Measurements from ENCODE around the gene OPA1.

OPA1 gene, protein sequence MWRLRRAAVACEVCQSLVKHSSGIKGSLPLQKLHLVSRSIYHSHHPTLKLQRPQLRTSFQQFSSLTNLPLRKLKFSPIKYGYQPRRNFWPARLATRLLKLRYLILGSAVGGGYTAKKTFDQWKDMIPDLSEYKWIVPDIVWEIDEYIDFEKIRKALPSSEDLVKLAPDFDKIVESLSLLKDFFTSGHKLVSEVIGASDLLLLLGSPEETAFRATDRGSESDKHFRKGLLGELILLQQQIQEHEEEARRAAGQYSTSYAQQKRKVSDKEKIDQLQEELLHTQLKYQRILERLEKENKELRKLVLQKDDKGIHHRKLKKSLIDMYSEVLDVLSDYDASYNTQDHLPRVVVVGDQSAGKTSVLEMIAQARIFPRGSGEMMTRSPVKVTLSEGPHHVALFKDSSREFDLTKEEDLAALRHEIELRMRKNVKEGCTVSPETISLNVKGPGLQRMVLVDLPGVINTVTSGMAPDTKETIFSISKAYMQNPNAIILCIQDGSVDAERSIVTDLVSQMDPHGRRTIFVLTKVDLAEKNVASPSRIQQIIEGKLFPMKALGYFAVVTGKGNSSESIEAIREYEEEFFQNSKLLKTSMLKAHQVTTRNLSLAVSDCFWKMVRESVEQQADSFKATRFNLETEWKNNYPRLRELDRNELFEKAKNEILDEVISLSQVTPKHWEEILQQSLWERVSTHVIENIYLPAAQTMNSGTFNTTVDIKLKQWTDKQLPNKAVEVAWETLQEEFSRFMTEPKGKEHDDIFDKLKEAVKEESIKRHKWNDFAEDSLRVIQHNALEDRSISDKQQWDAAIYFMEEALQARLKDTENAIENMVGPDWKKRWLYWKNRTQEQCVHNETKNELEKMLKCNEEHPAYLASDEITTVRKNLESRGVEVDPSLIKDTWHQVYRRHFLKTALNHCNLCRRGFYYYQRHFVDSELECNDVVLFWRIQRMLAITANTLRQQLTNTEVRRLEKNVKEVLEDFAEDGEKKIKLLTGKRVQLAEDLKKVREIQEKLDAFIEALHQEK

DNA sequence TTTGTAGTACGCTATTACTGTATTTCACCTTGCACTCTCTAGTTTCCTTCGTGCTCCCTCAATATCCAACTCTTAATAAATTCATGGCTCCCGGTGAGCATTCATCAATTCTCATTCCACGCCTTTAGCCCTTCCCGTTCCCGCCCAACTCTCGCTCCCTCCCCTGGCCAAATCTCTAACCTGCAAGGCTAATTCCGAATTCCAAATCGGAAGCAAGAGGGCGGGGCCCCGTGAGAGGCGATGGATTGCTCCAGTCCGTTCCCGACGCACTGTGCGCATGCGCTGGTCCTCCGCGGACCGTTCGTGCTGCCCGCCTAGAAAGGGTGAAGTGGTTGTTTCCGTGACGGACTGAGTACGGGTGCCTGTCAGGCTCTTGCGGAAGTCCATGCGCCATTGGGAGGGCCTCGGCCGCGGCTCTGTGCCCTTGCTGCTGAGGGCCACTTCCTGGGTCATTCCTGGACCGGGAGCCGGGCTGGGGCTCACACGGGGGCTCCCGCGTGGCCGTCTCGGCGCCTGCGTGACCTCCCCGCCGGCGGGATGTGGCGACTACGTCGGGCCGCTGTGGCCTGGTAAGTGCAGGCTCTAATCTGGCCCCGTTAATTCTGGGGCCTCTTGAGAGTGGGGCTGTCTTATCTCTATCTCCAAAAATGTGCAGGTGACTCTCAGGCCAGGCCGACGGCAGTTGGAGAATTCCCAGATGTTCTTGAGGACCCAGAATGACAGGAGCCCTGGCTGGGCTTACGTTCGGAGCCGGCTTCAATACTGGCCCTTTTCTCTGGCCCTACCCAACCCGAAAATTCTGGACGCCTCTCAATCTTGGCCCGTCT lies at the start of gene OPA1:
Gene OPA1 (plus strand): TSS at position 368 of the 827 bp plus-strand sequence. CDS start 170 bp downstream, at position 538.
- H3K36me3 ChIP-seq (ENCODE audit: control insufficient read depth, insufficient read depth, low read length), result no peaks in the 10 kb centered on the region
- H3K27me3 ChIP-seq (ENCODE audit: control insufficient read depth, insufficient read depth, low read length), result peaks cover 6% of the 10 kb centered on the region
- H3K4me1 ChIP-seq (ENCODE audit: control insufficient read depth, insufficient read depth, low read length), result peaks cover 6% of the 10 kb centered on the region
- H3K9ac ChIP-seq (ENCODE audit: low read depth, low read length), result peak within 1 kb of the TSS; percentile 67
- peak within 1 kb of the TSS; percentile 73 for H3K4me3 ChIP-seq (ENCODE audit: low read depth, low read length)
- no peaks in the 10 kb centered on the region for H3K9me3 ChIP-seq (ENCODE audit: control insufficient read depth, insufficient read depth, low read length)

DNA sequence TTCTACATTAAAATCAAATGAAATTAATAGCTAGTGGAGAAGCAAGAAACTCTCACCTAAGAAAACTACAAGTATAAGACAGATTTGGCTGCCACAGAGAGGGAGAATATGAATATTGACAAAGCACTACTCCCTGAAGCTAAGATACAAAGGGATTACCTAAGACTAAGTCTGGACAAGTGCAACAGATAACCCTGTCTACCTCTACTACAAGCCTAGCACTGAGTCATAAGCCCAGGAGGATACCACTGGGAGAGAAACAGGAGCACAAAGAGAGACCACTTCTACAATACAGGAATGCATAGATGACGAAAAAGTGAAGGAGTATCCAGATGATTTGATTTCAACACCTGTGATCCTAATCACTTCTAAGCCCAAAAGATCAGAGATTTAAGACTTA lies 48.7 kb upstream of the OPA1 start:
- Histone ChIP-seq H3K9me3 (ENCODE audit: control insufficient read depth, insufficient read depth, low read length) (no peaks in the 10 kb centered on the region), H3K4me3 (ENCODE audit: low read depth, low read length) (no peak overlapping the region), H3K4me1 (ENCODE audit: control insufficient read depth, insufficient read depth, low read length) (no peaks in the 10 kb centered on the region), H3K9ac (ENCODE audit: low read depth, low read length) (no peak overlapping the region), H3K27me3 (ENCODE audit: control insufficient read depth, insufficient read depth, low read length) (no peaks in the 10 kb centered on the region), H3K36me3 (ENCODE audit: control insufficient read depth, insufficient read depth, low read length) (no peaks in the 10 kb centered on the region)

DNA sequence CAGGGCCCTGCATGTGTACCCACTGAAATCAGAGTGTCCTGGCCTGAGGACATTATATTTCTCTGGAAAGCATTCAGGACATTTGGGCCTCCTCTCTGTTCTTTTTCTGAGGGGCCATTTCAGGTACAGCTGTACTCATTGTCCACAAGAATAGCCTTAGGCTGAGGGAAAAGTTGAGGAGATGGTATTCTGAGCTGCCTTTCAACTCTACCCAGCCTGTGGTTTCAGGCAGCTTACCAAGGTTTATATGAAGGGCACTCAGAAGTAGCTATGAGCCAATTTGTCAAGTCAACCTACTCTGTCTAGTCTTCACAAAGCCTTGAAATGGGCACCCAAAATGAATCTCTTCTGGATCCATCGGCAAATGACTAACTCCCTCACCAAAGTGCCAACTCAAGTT lies 47.7 kb upstream of the OPA1 start:
- Histone ChIP-seq H3K9ac (ENCODE audit: low read depth, low read length) (no peak overlapping the region), H3K36me3 (ENCODE audit: control insufficient read depth, insufficient read depth, low read length) (no peaks in the 10 kb centered on the region), H3K4me1 (ENCODE audit: control insufficient read depth, insufficient read depth, low read length) (no peaks in the 10 kb centered on the region), H3K4me3 (ENCODE audit: low read depth, low read length) (no peak overlapping the region), H3K27me3 (ENCODE audit: control insufficient read depth, insufficient read depth, low read length) (no peaks in the 10 kb centered on the region), H3K9me3 (ENCODE audit: control insufficient read depth, insufficient read depth, low read length) (no peaks in the 10 kb centered on the region)

DNA sequence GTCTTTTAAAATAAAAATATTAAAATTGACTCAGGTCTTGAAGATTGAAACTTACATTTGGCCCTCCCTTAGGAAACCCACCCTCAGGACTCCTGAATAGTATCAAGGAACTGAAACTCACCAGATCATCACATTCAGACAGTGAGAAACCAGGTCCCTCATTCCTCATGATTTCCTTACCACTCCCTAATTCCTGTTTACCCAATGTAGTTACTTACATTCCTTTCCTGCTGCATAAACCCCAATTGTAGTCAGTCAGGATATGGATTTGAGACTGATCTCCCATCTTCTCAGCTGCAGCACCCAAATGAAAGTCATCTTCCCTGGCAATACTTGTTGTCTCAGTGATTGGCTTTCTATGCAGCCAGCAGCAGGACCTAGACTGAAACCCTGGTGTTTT lies 46.9 kb upstream of the OPA1 start:
- Histone ChIP-seq H3K9ac (ENCODE audit: low read depth, low read length) (no peak overlapping the region), H3K9me3 (ENCODE audit: control insufficient read depth, insufficient read depth, low read length) (no peaks in the 10 kb centered on the region), H3K27me3 (ENCODE audit: control insufficient read depth, insufficient read depth, low read length) (no peaks in the 10 kb centered on the region), H3K4me3 (ENCODE audit: low read depth, low read length) (no peak overlapping the region), H3K36me3 (ENCODE audit: control insufficient read depth, insufficient read depth, low read length) (no peaks in the 10 kb centered on the region), H3K4me1 (ENCODE audit: control insufficient read depth, insufficient read depth, low read length) (no peaks in the 10 kb centered on the region)

DNA sequence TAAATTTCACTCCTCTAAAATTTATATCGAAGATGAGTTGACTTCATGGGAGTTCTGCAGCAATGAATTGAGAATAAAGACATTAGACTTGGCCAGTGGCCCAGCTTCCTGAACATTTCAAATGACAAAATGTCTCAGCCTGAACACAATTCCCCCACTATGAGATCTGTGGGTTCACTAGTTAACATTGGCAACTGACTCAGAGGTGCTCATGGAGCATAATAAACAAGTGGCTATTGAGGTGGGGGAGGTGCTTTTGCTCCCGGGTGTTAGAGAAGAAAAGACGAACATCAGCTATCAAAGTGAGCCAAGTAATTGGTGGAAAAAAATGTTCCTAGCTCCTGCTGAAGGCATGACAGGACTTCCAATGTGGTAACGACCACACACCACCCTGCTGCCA lies 44.6 kb upstream of the OPA1 start:
- H3K4me3 ChIP-seq (ENCODE audit: low read depth, low read length), result no peak overlapping the region
- no peak overlapping the region for H3K9ac ChIP-seq (ENCODE audit: low read depth, low read length)
- H3K27me3 ChIP-seq (ENCODE audit: control insufficient read depth, insufficient read depth, low read length), result no peaks in the 10 kb centered on the region
- no peaks in the 10 kb centered on the region for H3K9me3 ChIP-seq (ENCODE audit: control insufficient read depth, insufficient read depth, low read length)
- H3K36me3 ChIP-seq (ENCODE audit: control insufficient read depth, insufficient read depth, low read length), result no peaks in the 10 kb centered on the region
- H3K4me1 ChIP-seq (ENCODE audit: control insufficient read depth, insufficient read depth, low read length), result no peaks in the 10 kb centered on the region

DNA sequence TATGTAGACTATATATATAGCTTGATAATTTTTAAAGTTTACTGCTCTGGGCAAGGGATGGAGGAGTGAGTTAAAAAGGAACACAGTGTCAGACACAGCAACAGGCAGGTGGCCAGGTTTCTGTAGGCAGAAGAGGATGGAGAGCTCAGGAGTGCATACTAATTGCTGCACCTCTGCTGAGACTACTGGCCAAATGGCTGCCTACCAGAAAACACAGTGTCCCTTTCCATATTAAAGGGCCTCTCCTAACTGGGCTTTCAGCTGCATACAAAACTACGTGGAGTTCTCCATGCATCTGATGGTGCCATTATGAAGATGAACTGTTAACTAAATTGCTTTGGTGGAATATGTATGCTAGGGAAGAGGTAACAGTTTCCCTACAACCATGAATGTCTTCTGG lies 40.1 kb upstream of the OPA1 start:
- H3K9ac ChIP-seq (ENCODE audit: low read depth, low read length), result no peak overlapping the region
- H3K9me3 ChIP-seq (ENCODE audit: control insufficient read depth, insufficient read depth, low read length), result no peaks in the 10 kb centered on the region
- no peaks in the 10 kb centered on the region for H3K27me3 ChIP-seq (ENCODE audit: control insufficient read depth, insufficient read depth, low read length)
- H3K4me1 ChIP-seq (ENCODE audit: control insufficient read depth, insufficient read depth, low read length), result peaks cover 2% of the 10 kb centered on the region
- no peak overlapping the region for H3K4me3 ChIP-seq (ENCODE audit: low read depth, low read length)
- H3K36me3 ChIP-seq (ENCODE audit: control insufficient read depth, insufficient read depth, low read length), result no peaks in the 10 kb centered on the region

DNA sequence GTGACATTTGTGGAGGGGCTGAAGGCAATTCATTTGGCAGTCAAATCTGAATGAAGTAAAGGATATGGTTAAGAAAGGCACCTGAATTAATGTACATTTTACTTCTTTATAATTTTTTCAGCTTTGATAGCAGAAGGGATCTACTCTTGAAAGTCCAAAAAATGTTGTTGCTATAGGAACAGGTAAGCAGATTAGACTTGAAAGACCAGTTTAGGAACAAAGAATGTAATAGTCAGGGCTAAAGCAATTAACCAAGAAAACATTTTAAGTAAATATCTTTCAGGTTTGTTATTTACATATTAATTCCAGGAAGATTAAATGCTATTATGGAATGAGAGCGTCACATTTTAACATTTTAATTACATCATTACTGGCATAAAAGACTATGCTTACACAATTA lies 39.4 kb upstream of the OPA1 start:
- no peak overlapping the region for H3K9ac ChIP-seq (ENCODE audit: low read depth, low read length)
- H3K4me1 ChIP-seq (ENCODE audit: control insufficient read depth, insufficient read depth, low read length), result peaks cover 2% of the 10 kb centered on the region
- no peaks in the 10 kb centered on the region for H3K27me3 ChIP-seq (ENCODE audit: control insufficient read depth, insufficient read depth, low read length)
- no peaks in the 10 kb centered on the region for H3K36me3 ChIP-seq (ENCODE audit: control insufficient read depth, insufficient read depth, low read length)
- H3K4me3 ChIP-seq (ENCODE audit: low read depth, low read length), result no peak overlapping the region
- no peaks in the 10 kb centered on the region for H3K9me3 ChIP-seq (ENCODE audit: control insufficient read depth, insufficient read depth, low read length)

DNA sequence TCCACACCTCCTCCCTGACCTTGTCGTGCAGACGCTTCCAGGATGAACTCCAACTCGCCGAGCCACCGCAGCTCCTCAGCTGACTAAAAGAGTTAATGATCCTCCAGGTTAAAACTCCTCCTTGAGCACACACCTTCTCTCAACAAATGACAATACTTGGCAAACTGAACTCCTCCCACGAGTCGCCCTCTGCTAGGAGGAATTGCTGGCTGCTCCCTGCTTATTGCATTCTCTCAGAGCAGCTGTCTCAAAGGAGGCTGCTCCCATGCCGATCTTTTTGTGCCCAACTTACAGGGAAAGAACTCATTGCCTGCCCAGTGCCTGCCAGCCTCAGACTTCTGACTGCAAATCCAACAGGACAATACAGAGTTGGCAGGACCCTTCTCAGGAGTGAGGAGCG lies 38.2 kb upstream of the OPA1 start, which contains the start of gene ATP13A4:
Gene ATP13A4 (minus strand): TSS at position 85 of the 400 bp plus-strand sequence. CDS start 96 bp downstream, outside the sequence.
- H3K36me3 ChIP-seq (ENCODE audit: control insufficient read depth, insufficient read depth, low read length), result no peaks in the 10 kb centered on the region
- no peak within 1 kb of the TSS for H3K9ac ChIP-seq (ENCODE audit: low read depth, low read length)
- peaks cover 2% of the 10 kb centered on the region for H3K4me1 ChIP-seq (ENCODE audit: control insufficient read depth, insufficient read depth, low read length)
- no peaks in the 10 kb centered on the region for H3K27me3 ChIP-seq (ENCODE audit: control insufficient read depth, insufficient read depth, low read length)
- H3K9me3 ChIP-seq (ENCODE audit: control insufficient read depth, insufficient read depth, low read length), result no peaks in the 10 kb centered on the region
- peak within 1 kb of the TSS; percentile 1 for H3K4me3 ChIP-seq (ENCODE audit: low read depth, low read length)

DNA sequence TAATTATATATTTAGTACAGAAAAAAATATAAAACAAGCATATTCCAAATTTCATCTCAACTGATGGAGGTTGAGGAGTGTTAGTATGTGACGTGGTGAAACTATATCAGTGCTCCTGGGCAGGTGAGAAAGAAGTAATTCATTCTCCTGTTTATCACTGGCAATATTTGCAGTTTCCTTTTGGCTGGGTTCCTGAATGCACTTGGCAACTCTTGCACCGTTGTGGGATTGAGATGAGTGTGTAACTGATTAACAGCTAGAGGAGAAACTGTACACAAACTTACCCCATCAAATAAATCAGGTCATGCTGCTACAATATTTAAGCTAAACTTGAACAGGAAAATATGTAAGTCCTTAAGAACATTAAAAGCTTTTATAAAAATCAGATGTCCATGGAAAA lies 36.2 kb upstream of the OPA1 start:
- H3K9me3 ChIP-seq (ENCODE audit: control insufficient read depth, insufficient read depth, low read length), result no peaks in the 10 kb centered on the region
- no peak overlapping the region for H3K9ac ChIP-seq (ENCODE audit: low read depth, low read length)
- H3K4me3 ChIP-seq (ENCODE audit: low read depth, low read length), result no peak overlapping the region
- H3K36me3 ChIP-seq (ENCODE audit: control insufficient read depth, insufficient read depth, low read length), result no peaks in the 10 kb centered on the region
- H3K4me1 ChIP-seq (ENCODE audit: control insufficient read depth, insufficient read depth, low read length), result peaks cover 2% of the 10 kb centered on the region
- no peaks in the 10 kb centered on the region for H3K27me3 ChIP-seq (ENCODE audit: control insufficient read depth, insufficient read depth, low read length)

DNA sequence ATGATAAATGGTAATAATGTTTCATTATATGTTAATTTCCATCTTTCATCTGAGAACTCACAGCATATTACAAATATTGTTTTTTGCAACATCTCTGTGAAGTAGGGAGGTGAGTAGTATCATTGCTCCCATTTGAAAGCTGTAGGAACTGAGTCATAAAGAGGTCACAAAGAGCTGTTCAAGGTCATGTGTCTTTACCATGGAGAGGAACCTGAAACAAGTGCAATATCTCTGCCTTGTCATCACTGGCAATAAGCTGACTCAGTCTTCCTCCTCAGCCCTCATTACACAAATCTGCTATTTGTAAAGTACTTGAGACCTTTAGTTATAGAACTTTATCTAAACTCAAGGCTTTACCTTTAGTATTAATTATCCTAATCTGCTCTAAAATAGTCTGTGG lies 33.9 kb upstream of the OPA1 start:
- Histone ChIP-seq H3K9ac (ENCODE audit: low read depth, low read length) (no peak overlapping the region), H3K4me1 (ENCODE audit: control insufficient read depth, insufficient read depth, low read length) (peaks cover 2% of the 10 kb centered on the region), H3K9me3 (ENCODE audit: control insufficient read depth, insufficient read depth, low read length) (no peaks in the 10 kb centered on the region), H3K27me3 (ENCODE audit: control insufficient read depth, insufficient read depth, low read length) (no peaks in the 10 kb centered on the region), H3K4me3 (ENCODE audit: low read depth, low read length) (no peak overlapping the region), H3K36me3 (ENCODE audit: control insufficient read depth, insufficient read depth, low read length) (no peaks in the 10 kb centered on the region)

DNA sequence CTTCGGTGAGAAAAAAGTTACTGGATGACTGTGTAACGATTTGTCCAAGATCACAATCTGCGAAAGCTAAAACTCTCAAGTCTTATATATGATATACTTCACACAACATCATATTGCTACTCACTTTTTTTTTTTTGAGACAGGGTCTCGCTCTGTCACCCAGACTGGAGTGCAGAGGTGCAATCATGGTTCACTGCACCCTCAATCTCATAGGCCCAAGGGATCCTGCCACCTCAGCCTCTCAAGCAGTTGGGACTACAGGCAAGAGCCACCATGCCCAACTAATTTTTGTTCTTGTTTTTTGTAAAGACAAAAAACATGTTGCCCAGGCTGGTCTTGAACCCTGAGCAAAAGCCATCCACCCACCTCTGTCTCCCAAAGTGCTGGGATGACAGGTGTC lies 32.9 kb upstream of the OPA1 start:
- H3K4me1 ChIP-seq (ENCODE audit: control insufficient read depth, insufficient read depth, low read length), result no peaks in the 10 kb centered on the region
- H3K27me3 ChIP-seq (ENCODE audit: control insufficient read depth, insufficient read depth, low read length), result no peaks in the 10 kb centered on the region
- no peaks in the 10 kb centered on the region for H3K9me3 ChIP-seq (ENCODE audit: control insufficient read depth, insufficient read depth, low read length)
- no peaks in the 10 kb centered on the region for H3K36me3 ChIP-seq (ENCODE audit: control insufficient read depth, insufficient read depth, low read length)
- H3K4me3 ChIP-seq (ENCODE audit: low read depth, low read length), result no peak overlapping the region
- H3K9ac ChIP-seq (ENCODE audit: low read depth, low read length), result no peak overlapping the region
